Stimulated activated CD4-positive, alpha-beta T cell treated with anti-CD3 and anti-CD28 coated beads, Interleukin-1b, Interleukin-23, amount 100 ng/mL, for 48 hours (primary cell): ENCODE measurements around the gene FMNL2.

Experiments
- DNase-seq: peaks from one replicate; pipeline ENCODE4 v3.0.0-alpha.2; 2020

The FMNL2 gene

DNA sequence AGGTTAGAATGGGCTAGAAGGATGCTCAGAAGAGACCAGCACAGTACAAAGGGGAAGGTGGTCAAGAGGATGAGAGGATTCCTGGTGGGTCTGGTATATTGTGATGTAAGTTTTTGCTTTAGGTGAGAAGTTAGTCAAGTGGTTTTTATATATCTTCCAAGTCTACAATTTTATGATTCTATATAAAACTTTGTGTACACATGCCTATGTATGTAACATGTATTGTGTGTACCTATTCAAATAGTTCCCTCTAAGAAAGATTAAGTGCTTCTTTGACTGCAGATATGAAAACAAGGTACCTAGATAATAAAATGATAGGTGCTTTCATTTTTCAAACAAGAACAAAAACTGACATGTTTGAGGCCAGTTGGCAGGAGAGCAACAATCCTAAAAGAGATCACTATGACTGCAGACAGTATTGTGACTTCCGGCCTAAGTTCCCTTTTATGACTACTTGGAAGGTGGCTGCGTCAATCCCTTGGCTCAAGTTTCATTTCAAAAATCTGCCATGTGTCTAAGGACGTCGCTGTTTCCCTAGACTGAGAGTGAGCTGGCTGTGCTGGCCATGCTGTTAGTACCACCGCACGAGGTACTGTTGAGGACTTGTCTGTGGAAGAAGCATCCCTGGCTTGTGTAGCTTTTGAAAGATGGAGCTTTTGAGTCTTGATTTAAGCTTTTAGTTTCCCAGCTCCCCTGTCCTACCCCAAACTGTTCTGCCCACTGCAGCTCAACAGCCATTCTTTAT lies 259.2 kb downstream of the FMNL2 start:
- DNase-seq = peak; percentile 13

DNA sequence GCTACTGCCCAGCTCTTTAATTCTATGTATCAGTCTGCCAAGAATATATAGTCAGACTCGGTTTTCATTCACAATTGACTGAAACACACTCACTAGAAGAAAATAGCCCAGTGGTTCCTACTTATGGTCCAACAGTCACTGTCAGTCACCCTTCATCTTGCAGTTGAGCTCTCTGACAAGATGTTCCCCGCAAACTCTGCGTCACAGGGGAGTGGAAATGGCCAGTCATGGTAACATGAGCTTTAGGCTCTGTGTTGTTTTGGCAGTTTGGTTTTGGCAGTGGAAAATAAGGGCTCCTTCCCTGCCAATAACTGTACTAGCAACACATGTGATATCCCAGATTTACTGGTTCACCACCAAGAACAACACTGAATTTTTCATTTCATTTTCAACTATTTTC lies 259.8 kb downstream of the FMNL2 start:
- DNase-seq = no peak

DNA sequence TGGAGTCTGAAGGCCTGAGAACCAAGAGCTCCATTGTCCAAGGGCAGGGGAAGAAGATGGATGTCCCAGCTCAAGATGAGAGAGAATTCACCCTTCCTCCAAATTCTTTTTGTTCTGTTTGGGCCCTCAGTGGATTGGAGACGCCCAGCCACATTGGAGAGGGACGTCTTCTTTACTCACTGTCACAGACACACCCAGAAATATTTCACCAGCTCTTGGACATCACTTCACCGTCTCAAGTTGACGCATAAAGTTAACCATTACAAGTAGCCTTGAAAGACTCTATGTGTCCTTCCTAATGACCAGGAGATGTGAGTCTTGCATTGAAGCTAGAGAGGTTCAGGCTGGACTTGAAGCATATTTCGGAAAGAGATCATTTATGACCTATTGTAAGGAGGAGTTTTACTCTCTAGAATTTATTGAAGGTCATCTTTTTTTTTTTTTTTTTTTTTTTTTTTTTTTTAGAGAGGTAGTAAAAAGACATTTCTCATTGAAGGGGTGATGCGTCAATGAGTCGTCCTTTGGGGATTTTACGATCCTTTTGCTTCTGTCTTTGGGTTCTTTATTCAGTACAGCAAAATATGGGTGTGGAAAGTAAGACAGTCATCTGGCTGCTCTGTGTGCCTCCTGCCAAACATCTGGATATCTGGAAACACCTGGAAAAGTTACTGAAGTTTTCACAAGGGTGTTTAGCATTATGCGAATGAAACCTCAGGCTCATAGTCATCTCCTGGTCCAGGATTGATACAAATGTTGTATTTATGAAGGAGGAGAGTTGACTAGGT lies 264.2 kb downstream of the FMNL2 start:
- no peak for DNase-seq

DNA sequence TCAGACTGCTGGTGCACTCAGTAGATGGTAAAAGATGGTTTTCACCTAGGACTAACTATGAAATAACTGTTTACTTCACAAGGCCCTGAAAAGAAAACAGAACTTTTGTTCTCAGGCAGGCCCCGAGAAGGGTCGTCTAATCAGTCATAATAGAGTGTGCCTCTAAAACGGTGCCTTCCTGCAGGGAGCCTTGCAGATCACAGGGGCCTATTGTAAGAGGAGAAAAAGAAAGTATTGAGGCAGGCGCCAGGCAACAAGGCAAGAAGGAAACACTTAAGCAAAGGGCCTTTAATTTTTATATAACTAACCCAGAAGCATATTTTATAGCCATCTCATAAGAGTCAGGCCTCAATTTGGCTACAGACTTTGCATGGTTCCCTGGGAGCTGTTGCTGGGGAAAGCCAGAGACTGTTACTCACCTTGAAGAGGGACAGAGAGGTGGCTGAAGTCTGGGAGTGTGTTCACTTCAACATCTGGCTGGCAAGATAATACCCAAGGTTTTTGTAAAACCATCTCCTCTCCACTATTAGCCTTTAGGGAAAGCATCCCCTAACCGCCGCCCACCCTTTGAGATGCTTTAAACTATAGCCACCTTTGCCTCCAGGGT lies 265.2 kb downstream of the FMNL2 start:
- no peak for DNase-seq

DNA sequence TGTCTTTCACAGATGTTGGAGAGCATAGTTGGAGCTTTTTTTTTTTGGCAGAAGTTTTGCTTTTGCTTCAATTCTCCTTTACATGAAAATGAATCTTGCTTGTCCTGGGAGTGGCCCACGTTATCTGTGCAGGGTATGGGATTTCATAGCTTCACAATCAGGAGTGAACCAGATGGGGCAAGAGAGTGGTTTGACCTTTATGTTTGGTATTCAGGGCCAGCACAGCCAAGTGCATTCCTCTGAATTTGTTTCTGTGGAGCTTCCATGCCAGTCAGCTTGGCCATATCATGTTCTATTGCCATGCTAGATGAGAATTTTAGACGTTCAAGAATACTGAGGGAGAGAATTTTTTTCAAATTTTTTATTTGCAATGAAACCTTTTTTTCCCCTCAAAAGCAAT lies 265.7 kb downstream of the FMNL2 start:
- no peak for DNase-seq

DNA sequence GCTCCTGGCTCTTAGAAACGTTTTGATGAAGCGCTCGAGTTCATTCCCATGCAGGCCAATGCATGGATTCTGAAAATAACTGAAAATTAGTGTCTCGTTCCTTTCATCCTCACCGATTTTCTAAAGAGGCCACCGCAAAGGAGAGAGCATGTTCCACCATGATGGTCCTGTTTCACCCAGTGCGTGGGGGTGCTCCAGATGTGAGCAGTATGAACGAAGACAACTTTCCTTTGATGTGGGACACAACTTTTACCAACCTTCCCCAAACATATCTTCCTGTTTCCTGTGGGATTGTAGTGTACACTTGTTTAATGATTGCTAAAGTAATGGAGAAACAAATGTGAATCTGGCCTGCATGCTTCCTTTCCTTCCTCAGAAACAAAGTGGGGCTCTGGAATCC lies 267.8 kb downstream of the FMNL2 start:
- no peak for DNase-seq

DNA sequence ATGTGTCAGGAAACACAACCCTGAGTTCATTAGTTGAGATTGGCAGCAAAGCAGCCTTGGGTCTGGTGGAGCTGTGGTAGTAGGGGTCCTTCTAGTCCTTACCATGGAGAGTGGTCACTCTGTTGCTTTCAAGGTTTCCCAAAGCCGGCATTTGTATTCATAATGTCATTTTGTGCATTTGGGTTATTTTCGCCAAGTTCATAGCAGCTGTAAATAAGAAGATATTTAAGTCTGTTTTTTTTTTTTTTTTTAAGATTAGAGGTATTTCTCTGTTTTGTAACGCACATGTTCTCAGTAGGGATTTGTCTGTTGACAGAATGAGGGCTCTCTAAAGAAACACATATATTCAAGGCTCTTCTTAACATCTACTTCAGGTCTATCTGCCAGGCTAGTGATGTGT lies 268.2 kb downstream of the FMNL2 start:
- no peak for DNase-seq

DNA sequence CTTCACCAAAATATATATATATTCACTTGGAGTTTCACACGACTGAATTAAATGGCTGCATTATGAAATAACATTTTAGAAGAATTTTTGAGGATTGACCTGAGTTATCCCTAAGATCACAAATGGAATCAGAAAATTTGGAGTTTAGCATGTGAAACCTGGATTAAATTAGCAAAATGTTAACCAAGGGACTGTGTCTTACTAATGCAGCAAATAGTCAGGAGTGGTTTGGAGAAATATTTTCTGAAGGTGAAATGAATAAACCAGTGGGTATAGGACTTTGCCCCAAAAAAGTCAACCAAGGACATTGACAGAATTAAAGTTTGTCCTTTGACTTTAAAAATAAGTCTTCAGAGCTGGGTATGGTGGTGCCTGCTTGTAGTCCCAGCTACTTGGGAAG lies 271.1 kb downstream of the FMNL2 start:
- no peak for DNase-seq

DNA sequence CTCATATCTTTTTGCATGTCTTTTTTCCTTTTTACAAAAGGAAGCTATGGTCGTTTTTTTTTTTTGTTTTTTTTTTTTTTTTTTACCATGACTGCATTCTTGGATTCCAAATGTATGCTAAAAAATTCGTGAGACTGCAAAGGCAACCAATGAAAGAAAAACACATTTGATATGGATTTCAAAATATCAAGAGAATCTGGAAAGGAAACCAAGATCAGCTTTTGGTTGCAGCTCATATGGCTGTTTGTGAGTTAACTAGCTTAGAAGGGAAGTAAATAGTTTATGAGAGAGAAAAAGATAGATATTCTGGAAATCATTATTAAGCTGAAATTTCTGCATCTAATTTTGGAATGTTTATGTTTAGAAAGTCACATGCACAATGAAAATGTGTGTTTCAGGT lies 272.0 kb downstream of the FMNL2 start:
- no peak for DNase-seq

DNA sequence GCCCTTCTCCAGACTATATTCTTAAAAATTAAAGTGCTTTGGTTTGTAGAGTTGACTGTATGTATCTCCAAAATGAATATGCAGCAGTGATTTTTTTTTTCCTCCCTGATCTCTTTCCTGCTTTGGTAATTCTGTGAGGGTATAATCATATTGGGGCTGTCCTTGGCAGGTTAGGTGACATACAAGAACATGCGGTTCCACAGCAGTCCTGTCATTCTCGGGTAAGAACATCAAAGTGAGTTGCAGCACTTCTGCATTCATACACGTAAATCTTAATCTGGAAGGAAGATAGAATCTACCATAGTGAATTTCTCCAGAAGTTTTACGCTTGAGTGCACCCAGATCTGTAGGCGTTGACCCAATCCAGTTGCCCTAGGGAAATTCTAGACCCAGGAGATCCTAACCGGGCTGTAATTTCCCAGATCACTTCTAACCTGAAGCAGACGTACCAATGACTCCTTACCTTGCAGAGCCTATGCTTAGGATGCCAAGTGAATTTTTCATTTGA lies 272.9 kb downstream of the FMNL2 start:
- DNase-seq = no peak

DNA sequence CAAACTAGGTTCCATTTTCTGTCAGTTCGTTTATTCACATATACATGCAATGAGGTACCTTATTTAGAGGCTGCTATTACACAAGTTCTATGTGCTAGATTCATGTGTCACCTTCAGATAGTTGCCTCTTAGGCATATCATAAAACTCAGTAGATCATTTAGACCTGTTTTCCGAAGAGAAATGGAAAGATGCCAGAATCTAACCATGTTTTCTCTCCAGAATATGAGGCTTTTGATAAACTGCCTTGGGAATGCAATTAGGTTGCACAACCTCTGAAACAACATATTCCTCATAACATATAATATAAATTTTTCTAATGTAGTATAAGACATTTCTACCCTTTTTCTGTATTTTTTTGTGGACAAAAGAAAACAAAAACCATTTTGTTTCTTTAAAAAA lies 274.2 kb downstream of the FMNL2 start:
- no peak for DNase-seq

DNA sequence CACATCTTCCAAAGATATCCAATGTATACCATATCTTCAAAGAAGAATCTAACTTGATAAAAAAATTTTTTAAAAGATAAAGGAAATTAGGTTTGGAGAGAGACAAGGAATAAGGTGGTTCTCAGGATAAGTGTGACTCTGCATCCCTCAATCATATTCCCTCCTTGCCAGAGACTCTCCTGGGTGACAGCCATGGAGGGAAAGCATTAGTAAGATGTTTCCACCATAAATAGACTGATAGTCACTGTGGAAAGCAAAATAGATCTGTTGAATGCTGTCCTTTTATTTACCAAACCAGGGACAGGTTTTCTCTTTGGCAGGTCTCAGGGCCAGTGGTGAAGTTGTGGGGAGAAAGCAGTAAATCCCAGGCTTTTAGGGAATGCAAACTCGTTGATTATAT lies 274.7 kb downstream of the FMNL2 start:
- DNase-seq = no peak

DNA sequence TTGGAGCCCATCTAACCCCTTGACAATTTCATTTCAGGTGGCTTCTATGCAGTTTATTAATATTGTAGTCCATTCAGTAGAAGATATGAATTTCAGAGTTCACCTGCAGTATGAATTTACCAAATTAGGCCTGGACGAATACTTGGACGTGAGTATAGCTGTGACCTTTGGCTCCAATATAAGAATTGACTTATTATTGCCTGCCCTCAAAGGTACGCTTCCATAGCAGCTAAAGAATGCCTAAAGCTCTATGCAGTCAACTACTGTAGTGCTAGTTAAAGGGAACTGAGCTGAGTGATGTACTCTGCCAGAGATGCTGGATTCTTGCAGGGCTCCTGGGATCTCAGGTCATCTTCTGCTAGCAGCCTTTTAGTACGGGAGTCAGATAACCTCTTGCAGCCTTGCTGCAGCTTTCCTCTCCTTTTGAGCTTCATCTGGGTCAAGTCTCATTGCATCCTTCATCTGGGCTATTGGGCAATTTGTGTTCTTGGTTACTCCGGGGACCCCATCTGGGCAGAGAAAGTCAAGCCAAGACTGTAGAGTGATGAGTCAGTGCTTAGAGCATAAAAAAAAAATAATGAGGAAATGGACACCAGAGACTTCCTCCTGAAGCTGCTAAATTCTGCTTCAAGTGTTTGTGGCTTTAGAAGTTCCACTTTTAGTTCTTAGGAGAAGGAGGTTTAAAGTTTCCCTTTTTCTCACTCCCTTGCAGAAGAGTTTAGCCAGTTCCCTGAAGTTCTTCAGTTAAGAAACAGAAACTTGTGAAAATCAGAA lies 276.7 kb downstream of the FMNL2 start:
- DNase-seq = no peak

DNA sequence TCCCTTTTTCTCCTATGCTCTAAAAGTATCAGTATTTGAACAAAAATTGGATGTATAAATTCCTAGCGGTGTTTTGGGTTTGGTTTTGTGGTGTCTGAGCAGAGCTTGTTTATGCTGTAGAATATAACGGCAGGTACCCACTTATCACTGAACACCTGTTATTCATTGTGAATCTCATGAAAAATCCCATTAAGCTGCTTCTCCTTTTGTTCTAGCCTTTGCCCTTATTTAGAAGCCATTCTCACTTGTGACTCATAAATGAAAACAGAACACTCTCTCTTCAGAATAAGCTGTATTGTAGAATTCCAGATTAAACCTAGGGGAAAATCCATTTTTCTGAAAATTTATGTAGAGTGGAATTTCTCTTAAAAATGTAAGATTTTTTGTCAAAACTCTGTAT lies 278.3 kb downstream of the FMNL2 start:
- no peak for DNase-seq

DNA sequence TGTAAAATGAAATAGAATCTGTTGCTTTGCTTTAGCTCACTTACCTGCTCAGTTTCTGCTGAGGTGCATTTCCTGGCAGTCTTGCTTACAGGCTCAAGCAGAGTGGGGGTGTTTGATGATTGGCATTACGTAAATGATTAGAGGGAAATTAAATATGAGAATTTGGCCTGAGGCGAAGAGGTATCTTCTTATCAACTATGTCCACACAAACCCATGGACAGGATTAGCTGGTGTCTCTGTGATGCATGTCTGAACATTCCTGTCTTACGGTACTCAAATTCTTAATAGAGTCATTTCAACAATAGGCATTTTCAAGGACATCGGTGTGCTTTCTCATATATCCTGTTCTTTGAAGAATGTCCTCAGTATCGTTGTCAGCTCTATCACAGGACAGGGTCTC lies 280.2 kb downstream of the FMNL2 start:
- no peak for DNase-seq

DNA sequence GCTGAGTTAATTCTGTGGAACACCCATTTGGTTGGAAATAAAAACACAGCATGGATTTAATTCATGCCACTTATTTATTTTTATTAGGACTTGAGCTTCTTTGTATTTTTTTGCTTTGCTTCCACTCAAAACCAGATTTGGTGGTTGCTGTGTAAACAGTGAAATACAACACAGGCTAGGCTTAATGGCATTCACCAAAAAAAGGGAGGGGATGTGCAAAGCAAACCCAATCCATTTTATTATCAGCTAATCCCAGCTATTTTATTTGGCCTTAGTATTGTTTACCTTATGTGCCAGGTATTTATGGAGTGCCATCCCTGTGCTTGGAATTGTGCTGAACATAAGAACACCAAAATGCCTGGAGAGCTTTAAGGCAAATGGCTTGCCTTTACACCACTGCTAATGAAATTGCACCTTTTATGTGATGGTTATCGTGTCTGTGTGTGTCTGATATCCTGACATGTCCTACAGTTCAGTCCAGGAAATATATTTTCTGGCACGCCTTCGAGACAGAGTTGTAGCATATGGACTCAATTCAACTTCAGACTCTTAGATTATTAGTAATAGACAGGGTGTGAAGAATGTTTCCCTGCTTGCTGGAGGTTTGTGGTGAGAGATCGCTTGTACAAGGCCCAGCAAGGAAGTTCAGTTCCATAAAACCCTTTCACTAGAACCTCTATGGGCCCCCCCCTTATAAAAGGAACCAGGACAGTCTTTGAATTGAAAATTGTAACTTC lies 282.6 kb downstream of the FMNL2 start:
- DNase-seq = no peak

DNA sequence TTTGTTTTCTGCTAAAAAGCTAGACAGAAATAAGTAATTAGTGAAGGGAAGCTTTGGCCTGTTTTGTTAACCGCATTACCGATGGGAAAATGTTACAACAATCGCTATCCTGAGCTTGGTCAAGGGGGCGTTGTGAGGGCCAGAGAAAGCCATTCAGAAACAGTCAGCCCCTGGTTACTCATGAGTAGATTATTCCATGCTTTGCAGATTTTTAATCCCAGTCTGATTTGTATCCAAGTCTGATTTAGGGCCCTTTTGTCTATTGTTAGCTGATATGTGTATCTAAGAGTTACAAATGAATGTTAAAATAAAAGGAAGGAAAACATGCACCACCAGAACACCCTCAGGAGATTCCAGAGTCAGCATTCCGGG lies 283.2 kb downstream of the FMNL2 start:
- no peak for DNase-seq

DNA sequence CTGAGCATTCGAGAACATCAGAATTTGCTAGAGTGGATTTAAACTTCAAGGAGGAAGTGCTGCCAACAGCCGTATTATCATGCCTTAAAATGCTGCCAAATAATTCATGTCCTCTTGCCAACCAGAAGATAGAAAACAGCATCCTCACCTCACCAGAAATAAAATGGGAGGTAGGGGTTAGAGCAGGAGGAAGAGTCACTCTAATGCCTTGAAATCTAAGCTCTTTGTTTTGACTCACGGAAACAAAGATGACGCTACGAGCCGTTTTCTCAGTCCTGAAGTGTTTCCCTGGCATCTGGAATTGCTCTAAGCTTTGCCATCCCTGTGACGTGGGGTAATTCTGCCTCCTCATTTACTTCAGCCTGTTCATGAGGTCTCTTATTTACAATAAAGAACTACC lies 285.2 kb downstream of the FMNL2 start:
- no peak for DNase-seq

DNA sequence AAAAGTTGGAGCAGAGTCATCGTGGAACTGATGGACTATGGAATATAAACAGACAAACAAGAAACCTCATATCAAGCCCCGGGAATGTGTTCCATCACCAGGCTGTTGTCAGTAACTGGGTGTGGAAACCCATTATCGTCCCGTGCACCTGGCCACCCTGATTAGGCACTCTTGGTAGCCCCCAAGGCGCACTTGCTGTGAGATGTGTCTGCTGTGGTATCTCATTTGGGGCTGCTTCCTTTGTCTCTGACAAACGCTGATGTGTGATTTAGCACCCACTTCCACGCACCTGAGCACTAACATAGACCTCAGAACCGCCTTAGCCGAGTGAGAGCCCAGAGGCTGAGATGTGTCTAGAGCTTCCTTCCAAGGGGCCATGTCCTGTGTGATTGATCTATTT lies 286.0 kb downstream of the FMNL2 start:
- no peak for DNase-seq

DNA sequence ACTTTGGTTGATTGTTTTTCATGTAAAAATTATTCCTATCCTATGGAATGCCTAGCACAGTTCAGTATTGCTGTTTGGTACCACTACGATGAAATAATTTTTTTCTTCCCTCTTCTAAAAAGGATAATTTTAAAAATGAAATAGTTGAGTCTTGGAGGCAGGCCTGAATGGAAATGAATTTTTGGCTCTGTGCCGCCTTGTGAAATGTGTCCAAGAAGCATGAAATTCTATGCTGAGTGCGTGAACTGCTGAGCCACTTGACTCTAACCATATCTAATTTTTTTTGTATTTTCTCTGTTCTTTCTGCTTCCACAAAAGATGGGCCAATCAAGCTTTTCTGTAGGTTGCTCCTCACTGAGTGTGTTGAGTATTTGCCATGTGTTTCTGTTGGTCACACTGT lies 287.2 kb downstream of the FMNL2 start:
- DNase-seq = no peak

DNA sequence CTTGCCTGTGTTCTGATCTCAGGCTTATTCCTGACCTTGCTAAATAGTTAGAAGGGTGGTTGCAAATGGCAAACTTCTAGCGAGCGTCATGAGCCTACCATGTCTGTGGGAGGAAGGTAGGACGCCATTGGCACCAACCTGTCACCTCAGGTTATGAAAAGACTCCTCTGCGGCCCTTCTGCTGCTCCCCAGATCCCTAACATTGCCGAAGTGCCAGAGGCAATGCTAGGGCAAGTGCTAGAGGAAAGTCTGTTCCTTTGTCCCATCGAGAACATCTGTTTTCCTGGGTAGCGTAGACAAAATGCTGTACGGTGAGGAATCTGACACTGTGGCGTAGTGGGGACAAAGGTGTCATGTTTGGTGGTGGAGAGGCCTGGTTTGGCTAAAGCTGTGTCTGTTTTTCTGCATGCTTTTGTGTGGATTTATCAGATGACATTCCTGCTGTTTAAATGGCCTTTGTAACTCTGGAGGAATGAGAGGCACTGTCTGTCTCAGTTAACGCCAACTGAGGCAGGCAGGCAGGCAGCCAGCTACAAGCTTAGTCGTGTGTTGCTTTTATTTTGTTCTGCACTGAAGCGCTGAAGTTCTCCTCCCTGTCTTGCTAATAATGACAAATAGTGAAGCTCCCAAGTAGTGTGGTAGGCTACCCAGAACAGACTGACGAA lies 288.2 kb downstream of the FMNL2 start:
- DNase-seq = no peak

DNA sequence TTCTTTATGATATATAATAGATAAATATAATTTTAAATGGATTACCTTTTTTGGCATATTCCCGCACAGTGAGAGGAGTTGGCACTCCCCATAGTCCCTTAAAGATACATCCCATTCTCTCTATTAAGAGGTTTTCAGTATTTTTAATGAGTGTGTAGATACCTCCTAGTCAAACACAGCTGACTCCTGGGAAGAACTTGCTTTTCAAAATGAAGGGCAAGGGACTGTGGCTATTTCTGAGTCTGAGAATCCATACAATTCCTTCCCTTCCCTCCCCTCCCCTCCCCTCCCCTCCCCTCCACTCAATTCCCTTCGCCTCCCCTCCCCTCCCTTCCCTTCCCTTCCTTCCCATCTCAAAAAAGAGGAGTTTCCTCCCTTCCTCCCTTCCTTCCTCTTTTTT lies 288.8 kb downstream of the FMNL2 start:
- no peak for DNase-seq
